IgD-negative memory B cell (primary cell): ENCODE data around the gene MSANTD1. TPM values are rescaled to one million over a fixed set of nuclear protein-coding genes. Genes with fewer than 3 reads are reported as not detected.
A peak's percentile ranks its signal among the peaks of the same experiment; 100 is the strongest.

Experiments
- H3K27ac Mint-ChIP-seq, 3 donors: one replicate each; pipeline ENCODE4 v1.8.0; 2020 to 2022; ENCODE audit warnings: mild to moderate bottlenecking in 3 of 3, mixed read lengths in 3 of 3, moderate library complexity in 1 of 3
- H3K27me3 Mint-ChIP-seq: one replicate; pipeline ENCODE4 v1.8.0; 2021; ENCODE audit warnings: mixed read lengths
- H3K36me3 Mint-ChIP-seq: one replicate; pipeline ENCODE4 v1.8.0; 2020; ENCODE audit warnings: mild to moderate bottlenecking, mixed read lengths
- H3K4me1 Mint-ChIP-seq, 3 donors: one replicate each; pipeline ENCODE4 v1.8.0; 2020 to 2022; ENCODE audit warnings: mixed read lengths in 3 of 3, mild to moderate bottlenecking in 1 of 3
- H3K4me3 Mint-ChIP-seq, 4 donors: one replicate each; pipeline ENCODE4 v1.8.0; 2020 to 2022; ENCODE audit warnings: mild to moderate bottlenecking in 4 of 4, mixed read lengths in 4 of 4, moderate library complexity in 3 of 4
- H3K9me3 Mint-ChIP-seq, 3 donors: one replicate each; pipeline ENCODE4 v1.8.0; 2020 to 2021; ENCODE audit warnings: mixed read lengths in 3 of 3, mild to moderate bottlenecking in 1 of 3
- polyA plus RNA-seq: library from polyadenylated mRNA; unstranded; fragments of 300-500 nt; fragmentation: Illumina TruSeq; gene quantifications from one replicate; pipeline ENCODE4 v1.2.3, GENCODE V29; 2021

MSANTD1 gene
- polyA plus RNA-seq, 1 donor from 2014 or later = not detected

DNA sequence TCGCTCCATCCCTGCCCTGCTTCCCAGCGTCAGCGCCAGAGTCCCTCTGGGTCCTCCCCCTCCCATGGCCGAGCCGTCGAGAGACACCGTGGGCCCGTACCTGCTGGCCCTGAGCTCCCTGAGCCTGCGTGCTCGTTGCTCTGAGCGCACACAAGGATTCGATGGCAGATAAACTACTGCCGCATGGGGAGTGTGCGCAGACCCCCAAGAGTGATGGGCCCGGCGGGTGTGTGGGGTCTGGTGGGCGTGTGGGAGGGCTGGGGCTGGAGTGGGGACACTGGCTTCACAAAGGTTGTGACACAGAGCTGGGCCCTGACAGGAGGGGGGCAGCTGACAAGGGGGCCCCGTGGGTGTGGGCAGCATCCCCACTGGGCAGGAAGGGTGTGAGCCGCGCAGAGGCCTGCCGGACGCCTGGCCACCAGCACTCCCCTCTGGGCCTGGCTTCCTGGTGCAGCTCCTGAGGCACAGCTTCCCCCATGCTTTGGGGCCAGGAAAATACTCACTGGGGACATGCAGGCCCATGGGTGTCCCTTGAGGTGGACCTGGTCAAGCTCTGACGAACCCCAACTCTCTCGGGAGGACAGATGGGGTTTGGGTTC lies 39.1 kb downstream of the MSANTD1 start:
- Mint-ChIP-seq H3K27me3 (peaks cover 11% of the 10 kb centered on the region), H3K4me1 (peaks cover 9 to 17% (median 13%) of the 10 kb centered on the region in 3 donors), H3K4me3 (no peak overlapping the region), H3K9me3 (no peaks in the 10 kb centered on the region), H3K36me3 (no peaks in the 10 kb centered on the region), H3K27ac (no peak overlapping the region)

GRCh38 chr4:3288571-3289094 lies 39.7 kb downstream of the MSANTD1 start:
- H3K27ac Mint-ChIP-seq = no peak overlapping the region
- H3K36me3 Mint-ChIP-seq = no peaks in the 10 kb centered on the region
- peaks cover 11% of the 10 kb centered on the region for H3K27me3 Mint-ChIP-seq
- H3K4me1 Mint-ChIP-seq = peaks cover 9 to 20% (median 13%) of the 10 kb centered on the region in 3 donors
- no peak overlapping the region for H3K4me3 Mint-ChIP-seq
- no peaks in the 10 kb centered on the region for H3K9me3 Mint-ChIP-seq

DNA sequence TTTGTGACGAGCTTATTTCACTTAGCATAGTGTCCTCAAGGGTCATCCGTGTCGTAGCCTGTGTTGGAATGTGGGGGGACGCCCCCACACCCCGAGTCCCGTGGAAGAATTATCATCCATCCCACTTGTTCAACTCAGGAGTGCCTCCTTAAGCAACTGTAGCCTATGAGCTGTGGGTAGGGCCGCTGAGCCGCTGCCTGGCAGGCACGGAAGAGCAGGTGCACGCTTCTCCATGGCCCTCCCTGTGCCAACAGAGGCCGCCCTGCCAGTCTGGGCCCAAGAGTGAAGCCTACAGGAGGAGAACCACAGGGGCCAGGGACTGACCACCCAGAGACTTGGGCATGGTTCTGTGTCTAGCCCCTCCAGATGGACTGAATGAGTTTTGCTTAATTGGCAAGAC lies 41.5 kb downstream of the MSANTD1 start:
- Mint-ChIP-seq H3K36me3 (peaks cover 3% of the 10 kb centered on the region), H3K27me3 (peaks cover 9% of the 10 kb centered on the region), H3K4me3 (peak overlapping the region in 2 of 4 donors; percentile 25 to 55), H3K9me3 (no peaks in the 10 kb centered on the region), H3K27ac (no peak overlapping the region), H3K4me1 (peaks cover 13 to 22% (median 15%) of the 10 kb centered on the region in 3 donors)

DNA sequence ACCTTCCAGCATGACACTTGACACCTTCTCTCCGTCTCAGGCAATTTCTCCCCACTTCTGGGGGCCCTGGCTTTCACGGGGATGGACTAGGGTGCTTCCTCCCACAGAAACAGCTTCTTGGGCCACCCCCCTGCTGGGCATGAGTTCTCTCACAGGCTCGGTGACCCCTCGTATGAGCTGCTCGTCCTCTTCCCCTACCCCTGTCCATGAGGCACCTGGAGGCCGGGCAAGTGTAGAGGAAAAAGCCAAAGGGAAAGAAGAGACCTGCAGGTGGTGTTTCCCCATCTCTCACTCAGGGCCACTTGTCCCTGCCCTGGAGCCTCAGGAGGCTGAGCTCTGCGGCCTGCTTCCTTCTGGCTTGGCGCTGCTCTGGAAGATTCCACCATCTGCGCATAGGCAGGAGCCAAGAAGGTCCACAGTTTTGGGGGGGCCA lies 41.9 kb downstream of the MSANTD1 start:
- peak overlapping the region in 2 of 4 donors; percentile 25 to 37 for H3K4me3 Mint-ChIP-seq
- H3K27me3 Mint-ChIP-seq = peaks cover 7% of the 10 kb centered on the region
- H3K4me1 Mint-ChIP-seq = peaks cover 12 to 19% (median 15%) of the 10 kb centered on the region in 3 donors
- no peak overlapping the region for H3K27ac Mint-ChIP-seq
- no peaks in the 10 kb centered on the region for H3K9me3 Mint-ChIP-seq
- H3K36me3 Mint-ChIP-seq = peaks cover 3% of the 10 kb centered on the region

GRCh38 chr4:3291411-3291968 lies 42.5 kb downstream of the MSANTD1 start:
- H3K4me3 Mint-ChIP-seq = peak overlapping the region; percentile 84 to 91 (median 86)
- H3K27ac Mint-ChIP-seq = peak overlapping the region in 1 of 3 donors; percentile 66
- no peaks in the 10 kb centered on the region for H3K9me3 Mint-ChIP-seq
- H3K27me3 Mint-ChIP-seq = peaks cover 7% of the 10 kb centered on the region
- H3K36me3 Mint-ChIP-seq = peaks cover 3% of the 10 kb centered on the region
- peaks cover 6 to 13% (median 11%) of the 10 kb centered on the region in 3 donors for H3K4me1 Mint-ChIP-seq

GRCh38 chr4:3291969-3292570 lies 43.1 kb downstream of the MSANTD1 start:
- Mint-ChIP-seq H3K36me3 (peaks cover 3% of the 10 kb centered on the region), H3K9me3 (no peaks in the 10 kb centered on the region), H3K4me1 (peaks cover 6 to 11% (median 11%) of the 10 kb centered on the region in 3 donors), H3K27ac (peak overlapping the region in 1 of 3 donors; percentile 66), H3K27me3 (peaks cover 7% of the 10 kb centered on the region), H3K4me3 (peak overlapping the region; percentile 84 to 91 (median 86))

- H3K27ac Mint-ChIP-seq = peak within 1 kb of the TSS in 2 of 3 donors; percentile 66 to 92
- H3K9me3 Mint-ChIP-seq = no peaks in the 10 kb centered on the region
- peaks cover 6 to 11% (median 11%) of the 10 kb centered on the region in 3 donors for H3K4me1 Mint-ChIP-seq
These were observed 43.8 kb downstream of the MSANTD1 start, which contains the start of gene RGS12 for GRCh38 chr4:3292571-3293400. RGS12 (plus strand) TSS chr4:3293021; CDS start chr4:3316171, 23,150 bp downstream.

GRCh38 chr4:3293401-3294391 lies 44.7 kb downstream of the MSANTD1 start:
- Mint-ChIP-seq H3K36me3 (peaks cover 3% of the 10 kb centered on the region), H3K4me1 (peaks cover 6 to 11% (median 11%) of the 10 kb centered on the region in 3 donors), H3K27me3 (peaks cover 8% of the 10 kb centered on the region), H3K4me3 (peak overlapping the region; percentile 57 to 93 (median 83)), H3K27ac (peak overlapping the region in 2 of 3 donors; percentile 10 to 92), H3K9me3 (no peaks in the 10 kb centered on the region)

More at GRCh38 chr4:3292571-3293400, 43.8 kb downstream of the MSANTD1 start, which contains the start of gene RGS12:
- Mint-ChIP-seq H3K27me3 (peaks cover 8% of the 10 kb centered on the region), H3K4me3 (peak within 1 kb of the TSS; percentile 84 to 93 (median 87)), H3K36me3 (peaks cover 3% of the 10 kb centered on the region)

- H3K4me3 Mint-ChIP-seq = peak overlapping the region; percentile 34 to 69 (median 62)
- H3K36me3 Mint-ChIP-seq = peaks cover 3% of the 10 kb centered on the region
- H3K4me1 Mint-ChIP-seq = peaks cover 9 to 11% (median 10%) of the 10 kb centered on the region in 3 donors
- no peaks in the 10 kb centered on the region for H3K9me3 Mint-ChIP-seq
- no peak overlapping the region for H3K27ac Mint-ChIP-seq
- H3K27me3 Mint-ChIP-seq = peaks cover 8% of the 10 kb centered on the region
These were observed 45.7 kb downstream of the MSANTD1 start for GRCh38 chr4:3294401-3295241.

- peaks cover 3% of the 10 kb centered on the region for H3K36me3 Mint-ChIP-seq
- peak overlapping the region in 1 of 4 donors; percentile 57 for H3K4me3 Mint-ChIP-seq
- H3K27me3 Mint-ChIP-seq = peaks cover 8% of the 10 kb centered on the region
- H3K4me1 Mint-ChIP-seq = peaks cover 9 to 11% (median 10%) of the 10 kb centered on the region in 3 donors
- H3K27ac Mint-ChIP-seq = peak overlapping the region in 1 of 3 donors; percentile 56
- no peaks in the 10 kb centered on the region for H3K9me3 Mint-ChIP-seq
These were observed 47.1 kb downstream of the MSANTD1 start for GRCh38 chr4:3295837-3296624.

DNA sequence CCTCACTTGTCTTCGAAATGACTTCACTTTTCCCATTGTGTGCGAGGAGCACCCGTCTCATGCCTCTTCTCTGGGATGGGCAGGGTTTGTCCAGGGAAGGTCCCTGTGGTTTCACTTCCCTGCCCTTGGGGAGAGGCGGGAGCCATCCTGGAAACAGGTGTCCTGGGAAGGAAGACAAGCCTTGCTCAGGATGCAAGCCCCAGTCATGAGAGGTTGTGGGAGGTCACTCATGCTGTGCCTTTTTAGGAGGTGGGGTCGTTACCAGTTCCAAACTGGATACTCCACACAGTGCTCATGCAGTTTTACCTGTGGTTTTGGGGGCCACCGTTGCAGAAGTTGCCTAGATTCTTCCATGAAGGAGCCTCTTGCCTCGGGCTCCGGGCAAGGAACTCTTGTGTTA lies 47.7 kb downstream of the MSANTD1 start:
- no peaks in the 10 kb centered on the region for H3K9me3 Mint-ChIP-seq
- H3K27ac Mint-ChIP-seq = peak overlapping the region in 1 of 3 donors; percentile 56
- H3K36me3 Mint-ChIP-seq = peaks cover 3% of the 10 kb centered on the region
- H3K4me3 Mint-ChIP-seq = peak overlapping the region in 1 of 4 donors; percentile 57
- peaks cover 4% of the 10 kb centered on the region for H3K27me3 Mint-ChIP-seq
- peaks cover 12 to 14% (median 13%) of the 10 kb centered on the region in 3 donors for H3K4me1 Mint-ChIP-seq
